ENCODE data around the gene EWSR1.

The EWSR1 gene

GRCh38 chr22:29224859-29225410 is 43.1 kb upstream of the EWSR1 start:
- no peak for DNase-seq
- TF ChIP-seq CTCF (IDR thresholded peaks at IDR 0.05; ENCODE audit: low read depth, low read length, missing control alignments) = no peak
- H3K27ac ChIP-seq = no peak overlapping the region
- no peak overlapping the region for H3K4me3 ChIP-seq (ENCODE audit: low read depth, low read length)
- no peaks in the 10 kb centered on the region for H3K36me3 ChIP-seq (replicated peaks)
- in situ Hi-C loops (cut with HindIII; ENCODE audit: low pct_ligation_motif_present, low sequenced_read_pairs) = no loop called here
- no peaks in the 10 kb centered on the region for H3K27me3 ChIP-seq (replicated peaks)

- Histone ChIP-seq H3K36me3 (replicated peaks) (no peaks in the 10 kb centered on the region), H3K27ac (no peak overlapping the region), H3K27me3 (replicated peaks) (no peaks in the 10 kb centered on the region), H3K4me3 (ENCODE audit: low read depth, low read length) (no peak overlapping the region)
- TF ChIP-seq CTCF (IDR thresholded peaks at IDR 0.05; ENCODE audit: low read depth, low read length, missing control alignments) = no peak
- no peak for DNase-seq
- in situ Hi-C loops (cut with HindIII; ENCODE audit: low pct_ligation_motif_present, low sequenced_read_pairs) = no loop called here
Observed at GRCh38 chr22:29225422-29226090, 42.5 kb upstream of the EWSR1 start.

GRCh38 chr22:29226351-29226981 is 41.6 kb upstream of the EWSR1 start:
- Histone ChIP-seq H3K36me3 (replicated peaks) (no peaks in the 10 kb centered on the region), H3K4me3 (ENCODE audit: low read depth, low read length) (no peak overlapping the region), H3K27me3 (replicated peaks) (no peaks in the 10 kb centered on the region), H3K27ac (no peak overlapping the region)
- TF ChIP-seq CTCF (IDR thresholded peaks at IDR 0.05; ENCODE audit: low read depth, low read length, missing control alignments) = no peak
- in situ Hi-C loops (cut with HindIII; ENCODE audit: low pct_ligation_motif_present, low sequenced_read_pairs) = no loop called here
- no peak for DNase-seq

GRCh38 chr22:29230972-29231875 is 36.8 kb upstream of the EWSR1 start:
- no peak overlapping the region for H3K4me3 ChIP-seq (ENCODE audit: low read depth, low read length)
- no peak overlapping the region for H3K27ac ChIP-seq
- no peaks in the 10 kb centered on the region for H3K27me3 ChIP-seq (replicated peaks)
- TF ChIP-seq CTCF (IDR thresholded peaks at IDR 0.05; ENCODE audit: low read depth, low read length, missing control alignments) = no peak
- no peak for DNase-seq
- in situ Hi-C loops (cut with HindIII; ENCODE audit: low pct_ligation_motif_present, low sequenced_read_pairs) = no loop called here
- H3K36me3 ChIP-seq (replicated peaks) = no peaks in the 10 kb centered on the region

DNA sequence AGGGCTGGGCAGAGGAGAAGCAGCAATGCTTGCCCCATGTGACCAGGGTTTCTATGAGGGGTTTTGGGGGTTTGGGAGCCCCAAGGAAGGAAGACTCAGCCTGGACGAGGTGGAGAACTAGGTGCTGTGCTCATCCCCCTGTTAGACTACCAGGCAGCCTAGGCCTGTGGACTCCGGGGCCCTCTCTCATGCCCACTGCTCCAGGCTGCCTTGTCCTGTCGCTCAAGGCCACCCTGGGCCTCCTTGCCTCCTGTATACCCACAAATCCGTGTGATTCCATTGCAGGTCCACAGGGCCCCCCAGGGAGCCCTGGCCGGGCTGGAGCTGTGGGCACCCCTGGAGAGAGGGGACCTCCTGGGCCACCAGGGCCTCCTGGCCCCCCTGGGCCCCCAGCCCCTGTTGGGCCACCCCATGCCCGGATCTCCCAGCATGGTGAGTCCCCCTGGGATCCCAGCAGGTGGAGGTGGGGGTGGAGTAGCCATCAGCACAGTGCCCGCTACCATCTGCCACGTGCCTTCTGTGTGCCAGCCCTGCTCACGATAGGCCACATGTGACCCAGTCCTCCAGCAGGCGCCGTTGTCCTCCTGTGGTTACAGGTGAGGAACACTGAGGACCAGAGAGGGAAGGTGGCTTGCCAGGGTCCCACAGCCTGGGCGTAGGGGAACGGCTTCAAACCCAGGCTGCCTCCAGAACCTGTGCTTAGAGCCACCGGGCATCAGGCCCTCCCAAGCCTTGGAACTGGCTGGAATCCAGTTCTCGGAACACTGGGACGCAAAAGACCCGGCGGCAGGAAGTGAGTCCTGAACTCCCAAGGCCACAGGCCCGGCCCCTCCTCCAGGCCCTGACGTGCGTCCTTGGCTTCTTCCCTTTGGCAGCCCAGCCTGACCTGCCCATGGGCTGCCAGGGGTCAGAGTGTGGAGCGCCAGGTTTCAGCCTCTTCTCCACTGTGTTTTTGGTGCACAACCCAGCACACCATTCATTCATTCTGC is 35.8 kb upstream of the EWSR1 start:
- Histone ChIP-seq H3K36me3 (replicated peaks) (no peaks in the 10 kb centered on the region), H3K27me3 (replicated peaks) (no peaks in the 10 kb centered on the region), H3K4me3 (ENCODE audit: low read depth, low read length) (no peak overlapping the region), H3K27ac (no peak overlapping the region)
- no peak for TF ChIP-seq CTCF (IDR thresholded peaks at IDR 0.05; ENCODE audit: low read depth, low read length, missing control alignments)
- in situ Hi-C loops (cut with HindIII; ENCODE audit: low pct_ligation_motif_present, low sequenced_read_pairs) = no loop called here
- no peak for DNase-seq

Data from brain microvascular endothelial cell (primary cell).